A549 (cell line): ENCODE measurements around the gene JAZF1. TPM values are rescaled to one million over a fixed set of nuclear protein-coding genes. Genes with fewer than 3 reads are reported as not detected.

Experiments
- ATAC-seq, 2 experiments: fragments of 200-7000 bp in 1 of 2; fragments of >200 bp in 1 of 2; cut with Nextera tagmentation in 1 of 2; cut with Tn5 transposase in 1 of 2; 3 replicates each; pipeline versions ENCODE4 v1.8.0 to v1.9.1; 2018 to 2020; ENCODE audit warnings: mild to moderate bottlenecking in 1 of 2, moderate library complexity in 1 of 2
- CTCF ChIA-PET: fragments of 300-600 bp; sonication (Branson Sonifier 250); formaldehyde crosslinking; extraction: SDS; loops from one replicate; lab custom pipeline; 2021; ENCODE audit warnings: antibody characterized with exemption, inconsistent platforms; lab: Yijun Ruan, JAX
- POLR2A ChIA-PET: fragments of 350-600 bp; formaldehyde crosslinking; extraction: SDS; loops from one replicate; lab custom pipeline; 2021; ENCODE audit warnings: antibody characterized with exemption, inconsistent platforms; lab: Yijun Ruan, JAX
- DNase-seq, 2 experiments: peaks; one replicate each; pipeline versions ENCODE4 v3.0.0 to v3.0.0-alpha.2; 2011 to 2016; ENCODE audit warnings: low read depth in 1 of 2, low spot score in 1 of 2
- FAIRE-seq: peaks from 2 replicates; lab custom pipeline; 2011; peaks lifted over from hg19 to GRCh38; lab: Jason Lieb, UNC
- H3K27ac ChIP-seq, 2 experiments: fragments of >200 bp; sonication (Bioruptor Twin); formaldehyde crosslinking; 3 replicates each; pipeline ENCODE4 v1.5.1; 2016 to 2017
- H3K4me1 ChIP-seq: fragments of >200 bp; sonication (Bioruptor Twin); formaldehyde crosslinking; 3 replicates; pipeline ENCODE4 v1.6.1; 2016
- H3K4me2 ChIP-seq: fragments of >200 bp; sonication (Bioruptor Twin); formaldehyde crosslinking; 3 replicates; pipeline ENCODE4 v1.6.1; 2016
- H3K4me3 ChIP-seq: fragments of >200 bp; sonication (Bioruptor Twin); formaldehyde crosslinking; 3 replicates; pipeline ENCODE4 v1.5.1; 2016
- H3K9me3 ChIP-seq: fragments of >200 bp; sonication (Bioruptor Twin); formaldehyde crosslinking; 3 replicates; pipeline ENCODE4 v1.6.1; 2016
- CBX2 ChIP-seq: fragments of 200-600 bp; sonication (generic); IDR thresholded peaks from 2 replicates; pipeline ENCODE4 v1.6.1; 2016; ENCODE audit warnings: low read depth, mild to moderate bottlenecking, borderline replicate concordance
- CEBPB ChIP-seq, 2 experiments: fragments of >200 bp in 1 of 2; sonication (Bioruptor Twin) in 1 of 2; formaldehyde crosslinking in 1 of 2; IDR thresholded peaks; 2 replicates each; pipeline ENCODE4 v1.6.1; 2012 to 2016
- HEYL ChIP-seq: fragments of 250-450 bp; sonication (Bioruptor Pico); IDR thresholded peaks from 2 replicates; pipeline ENCODE4 v1.8.0; 2021; ENCODE audit warnings: mild to moderate bottlenecking, moderate library complexity
- HOXB5 ChIP-seq: fragments of 250-450 bp; sonication (Bioruptor Pico); IDR thresholded peaks from 2 replicates; pipeline ENCODE4 v1.5.0; 2020; ENCODE audit warnings: mild to moderate bottlenecking, moderate library complexity
- JUNB ChIP-seq: fragments of >200 bp; sonication (Bioruptor Twin); formaldehyde crosslinking; IDR thresholded peaks from 2 replicates; pipeline ENCODE4 v1.6.1; 2016
- PHF8 ChIP-seq: fragments of 200-600 bp; sonication (generic); IDR thresholded peaks from 2 replicates; pipeline ENCODE4 v1.6.1; 2016; ENCODE audit warnings: low read depth, mild to moderate bottlenecking, antibody characterized with exemption, moderate library complexity, borderline replicate concordance
- POLR2AphosphoS2 ChIP-seq: conservative IDR thresholded peaks from 2 replicates; pipeline ENCODE4 v1.6.1; 2012; ENCODE audit warnings: low read length, improper control_type of control experiment, inconsistent platforms
- RFX5 ChIP-seq: fragments of 450-650 bp; IDR thresholded peaks from 2 replicates; pipeline ENCODE4 v1.7.1; 2014; ENCODE audit warnings: antibody characterized with exemption, mild to moderate bottlenecking, moderate library complexity
- RNF2 ChIP-seq: fragments of 200-600 bp; sonication (generic); IDR thresholded peaks from 2 replicates; pipeline ENCODE4 v1.6.1; 2016; ENCODE audit warnings: low read depth, mild to moderate bottlenecking, antibody characterized with exemption, moderate library complexity, borderline replicate concordance
- ZC3H11A ChIP-seq: fragments of 450-650 bp; IDR thresholded peaks from 2 replicates; pipeline ENCODE4 v1.6.1; 2014; ENCODE audit warnings: antibody characterized with exemption, mild to moderate bottlenecking
- ZFP36 ChIP-seq: fragments of 450-650 bp; IDR thresholded peaks from 2 replicates; pipeline ENCODE4 v1.6.1; 2014; ENCODE audit warnings: borderline replicate concordance; ENCODE audit not compliant: partially characterized antibody
- ZNF302 ChIP-seq: fragments of 250-450 bp; sonication (Bioruptor Pico); IDR thresholded peaks from 2 replicates; pipeline ENCODE4 v1.9.0; 2021; ENCODE audit warnings: inconsistent platforms, mild to moderate bottlenecking, moderate library complexity
- ZSCAN20 ChIP-seq: fragments of 250-450 bp; sonication (Bioruptor Pico); IDR thresholded peaks from 2 replicates; pipeline ENCODE4 v1.8.0; 2022; ENCODE audit warnings: mild to moderate bottlenecking, moderate library complexity
- whole genome bisulfite sequencing: methylation state at CpG from one replicate; pipeline ENCODE4 v1.1.6; 2017; ENCODE audit errors: missing lambda C conversion rate; 5-methylcytosine and 5-hydroxymethylcytosine counted together
- polyA plus RNA-seq, 4 experiments: library from polyadenylated mRNA; depleted of rRNA in 3 of 4; stranded (reverse); fragments of >200 nt; fragmentation: RNase III in 1 of 4; extraction: RNeasy Plus Mini Kit Qiagen cat#74134 plus additional on column Dnase treatment in 1 of 4; gene quantifications; 2 replicates in 3 of 4; 3 replicates in 1 of 4; pipeline ENCODE4 v1.2.3, GENCODE V29; 2011 to 2017
- TF ChIP-seq, protein P1 (sequence below): fragments of 250-450 bp; sonication (Bioruptor Pico); IDR thresholded peaks from 2 replicates; pipeline ENCODE4 v1.5.0; 2020; ENCODE audit warnings: low read depth, mild to moderate bottlenecking, moderate library complexity
- TF ChIP-seq, protein P2 (sequence below): fragments of 200-600 bp; sonication (generic); IDR thresholded peaks from 2 replicates; pipeline ENCODE4 v1.6.1; 2016; ENCODE audit warnings: antibody characterized with exemption, mild to moderate bottlenecking, moderate library complexity
- TF ChIP-seq, protein P3 (sequence below): fragments of 150-350 bp; IDR thresholded peaks from 2 replicates; pipeline ENCODE4 v1.6.1; 2014; ENCODE audit warnings: low read depth, mild to moderate bottlenecking, low read length
- TF ChIP-seq, protein P4 (sequence below): IDR thresholded peaks from 2 replicates; pipeline ENCODE4 v1.6.1; 2012
- TF ChIP-seq, protein P5 (sequence below): fragments of >200 bp; sonication (Bioruptor Twin); formaldehyde crosslinking; IDR thresholded peaks from 3 replicates; pipeline ENCODE4 v1.6.1; 2016

JAZF1 gene
- polyA plus RNA-seq, 2 of the 4 experiments (the other 2 are of a cell fraction): 1.9 to 2.8 TPM

DNA sequence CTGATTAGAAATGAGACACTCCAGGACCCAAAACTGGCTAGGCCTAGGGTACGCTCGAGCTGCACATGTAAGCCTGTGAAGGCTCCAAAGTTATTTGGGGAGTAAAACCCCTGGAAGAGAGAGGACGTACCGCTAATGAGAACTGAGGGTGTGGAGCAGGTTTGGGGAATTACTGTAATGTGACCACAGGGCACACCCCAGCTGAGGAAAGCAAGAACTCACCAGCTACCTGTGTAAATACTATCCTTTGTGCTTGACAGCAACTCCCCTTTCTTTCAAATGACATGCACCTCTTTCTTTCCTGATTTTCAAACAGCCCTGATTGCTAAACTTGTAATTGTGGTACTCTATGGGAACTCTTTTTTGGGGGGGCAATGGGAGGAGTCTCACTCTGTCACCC, 147.2 kb downstream of the JAZF1 start:
- CTCF ChIA-PET: interaction anchor here (1.1 to 6.3 kb wide), 5 partner anchors 12 to 60 kb away, joined by 3 to 53 read pairs (median 8); no protein-coding TSS in a partner anchor
- H3K27ac ChIP-seq: peak overlapping the region; percentile 90 to 92
- 93% methylated on average over 4 of the region's 4 CpGs for WGBS
- DNase-seq (no peak), ATAC-seq (no peak), FAIRE-seq (no peak)
- no peaks in the 10 kb centered on the region for H3K9me3 ChIP-seq
- H3K4me3 ChIP-seq: no peak overlapping the region
- H3K4me2 ChIP-seq: peak overlapping the region; percentile 75
- no peak for TF ChIP-seq RFX5
- no peak for TF ChIP-seq CEBPB (IDR thresholded peaks at IDR 0.05)
- no peak for TF ChIP-seq RNF2
- TF ChIP-seq, protein P1, sequence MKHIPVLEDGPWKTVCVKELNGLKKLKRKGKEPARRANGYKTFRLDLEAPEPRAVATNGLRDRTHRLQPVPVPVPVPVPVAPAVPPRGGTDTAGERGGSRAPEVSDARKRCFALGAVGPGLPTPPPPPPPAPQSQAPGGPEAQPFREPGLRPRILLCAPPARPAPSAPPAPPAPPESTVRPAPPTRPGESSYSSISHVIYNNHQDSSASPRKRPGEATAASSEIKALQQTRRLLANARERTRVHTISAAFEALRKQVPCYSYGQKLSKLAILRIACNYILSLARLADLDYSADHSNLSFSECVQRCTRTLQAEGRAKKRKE (CRISPR knock-in tag): no peak
- TF ChIP-seq ZFP36: no peak
- TF ChIP-seq, protein P2, sequence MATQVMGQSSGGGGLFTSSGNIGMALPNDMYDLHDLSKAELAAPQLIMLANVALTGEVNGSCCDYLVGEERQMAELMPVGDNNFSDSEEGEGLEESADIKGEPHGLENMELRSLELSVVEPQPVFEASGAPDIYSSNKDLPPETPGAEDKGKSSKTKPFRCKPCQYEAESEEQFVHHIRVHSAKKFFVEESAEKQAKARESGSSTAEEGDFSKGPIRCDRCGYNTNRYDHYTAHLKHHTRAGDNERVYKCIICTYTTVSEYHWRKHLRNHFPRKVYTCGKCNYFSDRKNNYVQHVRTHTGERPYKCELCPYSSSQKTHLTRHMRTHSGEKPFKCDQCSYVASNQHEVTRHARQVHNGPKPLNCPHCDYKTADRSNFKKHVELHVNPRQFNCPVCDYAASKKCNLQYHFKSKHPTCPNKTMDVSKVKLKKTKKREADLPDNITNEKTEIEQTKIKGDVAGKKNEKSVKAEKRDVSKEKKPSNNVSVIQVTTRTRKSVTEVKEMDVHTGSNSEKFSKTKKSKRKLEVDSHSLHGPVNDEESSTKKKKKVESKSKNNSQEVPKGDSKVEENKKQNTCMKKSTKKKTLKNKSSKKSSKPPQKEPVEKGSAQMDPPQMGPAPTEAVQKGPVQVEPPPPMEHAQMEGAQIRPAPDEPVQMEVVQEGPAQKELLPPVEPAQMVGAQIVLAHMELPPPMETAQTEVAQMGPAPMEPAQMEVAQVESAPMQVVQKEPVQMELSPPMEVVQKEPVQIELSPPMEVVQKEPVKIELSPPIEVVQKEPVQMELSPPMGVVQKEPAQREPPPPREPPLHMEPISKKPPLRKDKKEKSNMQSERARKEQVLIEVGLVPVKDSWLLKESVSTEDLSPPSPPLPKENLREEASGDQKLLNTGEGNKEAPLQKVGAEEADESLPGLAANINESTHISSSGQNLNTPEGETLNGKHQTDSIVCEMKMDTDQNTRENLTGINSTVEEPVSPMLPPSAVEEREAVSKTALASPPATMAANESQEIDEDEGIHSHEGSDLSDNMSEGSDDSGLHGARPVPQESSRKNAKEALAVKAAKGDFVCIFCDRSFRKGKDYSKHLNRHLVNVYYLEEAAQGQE: no peak
- no peak for TF ChIP-seq HOXB5 (CRISPR knock-in tag)
- TF ChIP-seq PHF8: no peak
- TF ChIP-seq ZNF302 (CRISPR knock-in tag): no peak
- TF ChIP-seq, protein P3, sequence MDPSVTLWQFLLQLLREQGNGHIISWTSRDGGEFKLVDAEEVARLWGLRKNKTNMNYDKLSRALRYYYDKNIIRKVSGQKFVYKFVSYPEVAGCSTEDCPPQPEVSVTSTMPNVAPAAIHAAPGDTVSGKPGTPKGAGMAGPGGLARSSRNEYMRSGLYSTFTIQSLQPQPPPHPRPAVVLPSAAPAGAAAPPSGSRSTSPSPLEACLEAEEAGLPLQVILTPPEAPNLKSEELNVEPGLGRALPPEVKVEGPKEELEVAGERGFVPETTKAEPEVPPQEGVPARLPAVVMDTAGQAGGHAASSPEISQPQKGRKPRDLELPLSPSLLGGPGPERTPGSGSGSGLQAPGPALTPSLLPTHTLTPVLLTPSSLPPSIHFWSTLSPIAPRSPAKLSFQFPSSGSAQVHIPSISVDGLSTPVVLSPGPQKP: no peak
- no peak for TF ChIP-seq ZC3H11A
- TF ChIP-seq, protein P4, sequence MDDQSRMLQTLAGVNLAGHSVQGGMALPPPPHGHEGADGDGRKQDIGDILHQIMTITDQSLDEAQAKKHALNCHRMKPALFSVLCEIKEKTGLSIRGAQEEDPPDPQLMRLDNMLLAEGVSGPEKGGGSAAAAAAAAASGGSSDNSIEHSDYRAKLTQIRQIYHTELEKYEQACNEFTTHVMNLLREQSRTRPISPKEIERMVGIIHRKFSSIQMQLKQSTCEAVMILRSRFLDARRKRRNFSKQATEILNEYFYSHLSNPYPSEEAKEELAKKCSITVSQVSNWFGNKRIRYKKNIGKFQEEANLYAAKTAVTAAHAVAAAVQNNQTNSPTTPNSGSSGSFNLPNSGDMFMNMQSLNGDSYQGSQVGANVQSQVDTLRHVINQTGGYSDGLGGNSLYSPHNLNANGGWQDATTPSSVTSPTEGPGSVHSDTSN: no peak
- TF ChIP-seq ZSCAN20 (CRISPR knock-in tag): no peak
- TF ChIP-seq, protein P5, sequence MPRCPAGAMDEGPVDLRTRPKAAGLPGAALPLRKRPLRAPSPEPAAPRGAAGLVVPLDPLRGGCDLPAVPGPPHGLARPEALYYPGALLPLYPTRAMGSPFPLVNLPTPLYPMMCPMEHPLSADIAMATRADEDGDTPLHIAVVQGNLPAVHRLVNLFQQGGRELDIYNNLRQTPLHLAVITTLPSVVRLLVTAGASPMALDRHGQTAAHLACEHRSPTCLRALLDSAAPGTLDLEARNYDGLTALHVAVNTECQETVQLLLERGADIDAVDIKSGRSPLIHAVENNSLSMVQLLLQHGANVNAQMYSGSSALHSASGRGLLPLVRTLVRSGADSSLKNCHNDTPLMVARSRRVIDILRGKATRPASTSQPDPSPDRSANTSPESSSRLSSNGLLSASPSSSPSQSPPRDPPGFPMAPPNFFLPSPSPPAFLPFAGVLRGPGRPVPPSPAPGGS: no peak
- no peak for TF ChIP-seq POLR2AphosphoS2
- no peak for TF ChIP-seq JUNB
- TF ChIP-seq HEYL: no peak
- no peak for TF ChIP-seq CBX2
- peaks cover 85% of the 10 kb centered on the region for H3K4me1 ChIP-seq
- POLR2A ChIA-PET: no interaction called here
